SK-N-SH (cell line): ENCODE measurements around the gene HTR6.

Source experiments
- GABPA ChIP-seq: IDR thresholded peaks from 2 replicates; pipeline ENCODE4 v1.4.0; 2012; ENCODE audit warnings: low read depth, mild to moderate bottlenecking
- TF ChIP-seq, protein P1 (sequence below): fragments of 150-350 bp; IDR thresholded peaks from 2 replicates; pipeline ENCODE4 v1.6.1; 2017; ENCODE audit warnings: antibody characterized with exemption, low read length, low read depth, borderline replicate concordance

DNA sequence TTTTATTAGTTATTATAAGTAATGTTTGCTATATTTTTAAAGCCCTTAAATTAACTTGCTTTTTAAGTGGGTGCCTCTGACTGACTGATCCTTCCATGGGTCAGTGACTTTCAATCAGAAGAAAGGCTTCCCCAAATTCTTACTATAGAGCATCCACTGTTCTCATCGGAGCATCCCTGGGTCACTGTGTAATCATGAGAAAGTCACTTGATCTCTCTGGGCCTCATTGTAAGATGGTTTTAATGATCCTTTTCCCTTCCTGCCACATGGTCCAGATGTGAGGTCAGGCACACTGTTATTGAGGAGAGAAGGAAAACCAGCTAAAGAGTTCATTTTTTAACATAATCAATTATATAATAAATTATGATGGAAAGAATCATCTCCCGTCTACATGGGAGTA, 31.6 kb upstream of the HTR6 start:
- TF ChIP-seq, protein P1, sequence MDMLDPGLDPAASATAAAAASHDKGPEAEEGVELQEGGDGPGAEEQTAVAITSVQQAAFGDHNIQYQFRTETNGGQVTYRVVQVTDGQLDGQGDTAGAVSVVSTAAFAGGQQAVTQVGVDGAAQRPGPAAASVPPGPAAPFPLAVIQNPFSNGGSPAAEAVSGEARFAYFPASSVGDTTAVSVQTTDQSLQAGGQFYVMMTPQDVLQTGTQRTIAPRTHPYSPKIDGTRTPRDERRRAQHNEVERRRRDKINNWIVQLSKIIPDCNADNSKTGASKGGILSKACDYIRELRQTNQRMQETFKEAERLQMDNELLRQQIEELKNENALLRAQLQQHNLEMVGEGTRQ, result no peak
- TF ChIP-seq GABPA, result no peak
